ENCODE data around the gene LRCH4. TPM values are rescaled to one million over a fixed set of nuclear protein-coding genes. Genes with fewer than 3 reads are reported as not detected.

Gene LRCH4
- total and polyA plus RNA-seq, 2 of the 13 experiments (the other 11 are each of a cell fraction or from before 2014, with no cell fraction given): 7.0 to 9.3 TPM

- ChIA-PET CTCF (ENCODE audit: low intra/inter-chr PET ratio, low total read pairs) (no interaction called here), POLR2A (no interaction called here)
- no peak overlapping the region for H3K4me2 ChIP-seq (ENCODE audit: low read depth, low read length)
Measured at GRCh38 chr7:100591596-100591995, 5.7 kb upstream of the LRCH4 start.

More at GRCh38 chr7:100591596-100591995, 5.7 kb upstream of the LRCH4 start:
- intact Hi-C loops (cut with micrococcal nuclease; ENCODE audit: unreplicated experiment) (no loop called here), in situ Hi-C loops (cut with HindIII; ENCODE audit: extremely low pct_ligation_motif_present, low pct_unique_long_range_greater_than_20kb) (no loop called here)
- H3K9ac ChIP-seq (ENCODE audit: insufficient read depth, low read depth, low read length): no peak overlapping the region
- no peaks in the 10 kb centered on the region for H3K79me2 ChIP-seq (ENCODE audit: insufficient read depth, low read length)
- TF ChIP-seq ZMYM4 (CRISPR knock-in tag; IDR thresholded peaks at IDR 0.05) (no peak), PHF5A (CRISPR knock-in tag; IDR thresholded peaks at IDR 0.05; ENCODE audit: low read depth, unreplicated experiment) (no peak), JUNB (CRISPR knock-in tag; IDR thresholded peaks at IDR 0.05; ENCODE audit: borderline replicate concordance) (no peak), MBD4 (IDR thresholded peaks at IDR 0.05; ENCODE audit: borderline replicate concordance, low read length) (no peak), ZNF296 (CRISPR knock-in tag; conservative IDR thresholded peaks at IDR 0.05) (no peak), STAT5B (CRISPR knock-in tag; IDR thresholded peaks at IDR 0.05) (no peak), ZNF782 (CRISPR knock-in tag; IDR thresholded peaks at IDR 0.05; ENCODE audit: borderline replicate concordance) (no peak), THYN1 (CRISPR knock-in tag; IDR thresholded peaks at IDR 0.05; ENCODE audit: borderline replicate concordance, low read depth) (no peak), ZNF441 (CRISPR knock-in tag; IDR thresholded peaks at IDR 0.05; ENCODE audit: borderline replicate concordance) (no peak), ZNF589 (CRISPR knock-in tag; conservative IDR thresholded peaks at IDR 0.05) (no peak), ZKSCAN8 (CRISPR knock-in tag; IDR thresholded peaks at IDR 0.05; ENCODE audit: borderline replicate concordance) (no peak), NKX3-1 (CRISPR knock-in tag; IDR thresholded peaks at IDR 0.05) (no peak), RBAK (CRISPR knock-in tag; IDR thresholded peaks at IDR 0.05) (no peak), ZSCAN29 (CRISPR knock-in tag; conservative IDR thresholded peaks at IDR 0.05) (no peak), ZNF574 (CRISPR knock-in tag; IDR thresholded peaks at IDR 0.05) (no peak), CEBPB (IDR thresholded peaks at IDR 0.05; ENCODE audit: borderline replicate concordance, low read depth, low read length) (no peak), PBX2 (CRISPR knock-in tag; IDR thresholded peaks at IDR 0.05) (no peak)
- TF ChIP-seq, protein P1, sequence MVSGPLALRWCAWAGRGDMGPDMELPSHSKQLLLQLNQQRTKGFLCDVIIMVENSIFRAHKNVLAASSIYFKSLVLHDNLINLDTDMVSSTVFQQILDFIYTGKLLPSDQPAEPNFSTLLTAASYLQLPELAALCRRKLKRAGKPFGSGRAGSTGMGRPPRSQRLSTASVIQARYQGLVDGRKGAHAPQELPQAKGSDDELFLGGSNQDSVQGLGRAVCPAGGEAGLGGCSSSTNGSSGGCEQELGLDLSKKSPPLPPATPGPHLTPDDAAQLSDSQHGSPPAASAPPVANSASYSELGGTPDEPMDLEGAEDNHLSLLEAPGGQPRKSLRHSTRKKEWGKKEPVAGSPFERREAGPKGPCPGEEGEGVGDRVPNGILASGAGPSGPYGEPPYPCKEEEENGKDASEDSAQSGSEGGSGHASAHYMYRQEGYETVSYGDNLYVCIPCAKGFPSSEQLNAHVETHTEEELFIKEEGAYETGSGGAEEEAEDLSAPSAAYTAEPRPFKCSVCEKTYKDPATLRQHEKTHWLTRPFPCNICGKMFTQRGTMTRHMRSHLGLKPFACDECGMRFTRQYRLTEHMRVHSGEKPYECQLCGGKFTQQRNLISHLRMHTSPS (CRISPR knock-in tag; IDR thresholded peaks at IDR 0.05; ENCODE audit: low read depth): no peak
- TF ChIP-seq, protein P2, sequence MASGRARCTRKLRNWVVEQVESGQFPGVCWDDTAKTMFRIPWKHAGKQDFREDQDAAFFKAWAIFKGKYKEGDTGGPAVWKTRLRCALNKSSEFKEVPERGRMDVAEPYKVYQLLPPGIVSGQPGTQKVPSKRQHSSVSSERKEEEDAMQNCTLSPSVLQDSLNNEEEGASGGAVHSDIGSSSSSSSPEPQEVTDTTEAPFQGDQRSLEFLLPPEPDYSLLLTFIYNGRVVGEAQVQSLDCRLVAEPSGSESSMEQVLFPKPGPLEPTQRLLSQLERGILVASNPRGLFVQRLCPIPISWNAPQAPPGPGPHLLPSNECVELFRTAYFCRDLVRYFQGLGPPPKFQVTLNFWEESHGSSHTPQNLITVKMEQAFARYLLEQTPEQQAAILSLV (CRISPR knock-in tag; IDR thresholded peaks at IDR 0.05; ENCODE audit: borderline replicate concordance): no peak
- H3K27me3 ChIP-seq (ENCODE audit: control insufficient read depth in 1 of 2, insufficient read depth in 2 of 2, low read length in 2 of 2): peaks cover 0 to 18% of the 10 kb centered on the region in 2 experiments; a peak in 3 of 5 replicates
- no peak overlapping the region for H2AFZ ChIP-seq (ENCODE audit: low read length)
- H3K9me3 ChIP-seq (ENCODE audit: low read length): no peaks in the 10 kb centered on the region
- H3K36me3 ChIP-seq (replicated peaks in 1 of 2; ENCODE audit: control insufficient read depth in 1 of 2, insufficient read depth in 2 of 2, low read length in 2 of 2): no peaks in the 10 kb centered on the region
- no peak overlapping the region for H3K4me3 ChIP-seq (replicated peaks in 1 of 3; ENCODE audit: insufficient read depth in 1 of 3, low read depth in 2 of 3, low read length in 3 of 3)
- H4K20me1 ChIP-seq (ENCODE audit: insufficient read depth, low read length): no peaks in the 10 kb centered on the region
- no TSS peak for BruUV-seq (replicated peaks)
- 72% methylated on average over 17 of the region's 17 CpGs for WGBS (ENCODE audit: low lambda C conversion rate)
- ATAC-seq (no peak), FAIRE-seq (no peak), DNase-seq (ENCODE audit: low spot score) (no peak)
- no peak overlapping the region for H3K27ac ChIP-seq (ENCODE audit: extremely low read length, insufficient read depth, low read length)
- peaks cover 37% of the 10 kb centered on the region for H3K4me1 ChIP-seq (ENCODE audit: insufficient read depth, low read length)

Measured in HepG2 (cell line).